OCI-LY7 (cell line): ENCODE data around the gene ZNF423.

Experiments used
- EZH2phosphoT487 ChIP-seq: fragments of 200-600 bp; sonication (generic); IDR thresholded peaks from 2 replicates; pipeline ENCODE4 v1.6.1; 2018; ENCODE audit warnings: low read depth, borderline replicate concordance, mild to moderate bottlenecking, mixed run types, antibody characterized with exemption, low read length, moderate library complexity, mixed read lengths
- TF ChIP-seq, protein P1 (sequence below): fragments of 200-600 bp; sonication (generic); conservative IDR thresholded peaks from 2 replicates; pipeline ENCODE4 v1.5.1; 2014; ENCODE audit warnings: mild to moderate bottlenecking, antibody characterized with exemption, low read length, moderate library complexity, mixed read lengths

DNA sequence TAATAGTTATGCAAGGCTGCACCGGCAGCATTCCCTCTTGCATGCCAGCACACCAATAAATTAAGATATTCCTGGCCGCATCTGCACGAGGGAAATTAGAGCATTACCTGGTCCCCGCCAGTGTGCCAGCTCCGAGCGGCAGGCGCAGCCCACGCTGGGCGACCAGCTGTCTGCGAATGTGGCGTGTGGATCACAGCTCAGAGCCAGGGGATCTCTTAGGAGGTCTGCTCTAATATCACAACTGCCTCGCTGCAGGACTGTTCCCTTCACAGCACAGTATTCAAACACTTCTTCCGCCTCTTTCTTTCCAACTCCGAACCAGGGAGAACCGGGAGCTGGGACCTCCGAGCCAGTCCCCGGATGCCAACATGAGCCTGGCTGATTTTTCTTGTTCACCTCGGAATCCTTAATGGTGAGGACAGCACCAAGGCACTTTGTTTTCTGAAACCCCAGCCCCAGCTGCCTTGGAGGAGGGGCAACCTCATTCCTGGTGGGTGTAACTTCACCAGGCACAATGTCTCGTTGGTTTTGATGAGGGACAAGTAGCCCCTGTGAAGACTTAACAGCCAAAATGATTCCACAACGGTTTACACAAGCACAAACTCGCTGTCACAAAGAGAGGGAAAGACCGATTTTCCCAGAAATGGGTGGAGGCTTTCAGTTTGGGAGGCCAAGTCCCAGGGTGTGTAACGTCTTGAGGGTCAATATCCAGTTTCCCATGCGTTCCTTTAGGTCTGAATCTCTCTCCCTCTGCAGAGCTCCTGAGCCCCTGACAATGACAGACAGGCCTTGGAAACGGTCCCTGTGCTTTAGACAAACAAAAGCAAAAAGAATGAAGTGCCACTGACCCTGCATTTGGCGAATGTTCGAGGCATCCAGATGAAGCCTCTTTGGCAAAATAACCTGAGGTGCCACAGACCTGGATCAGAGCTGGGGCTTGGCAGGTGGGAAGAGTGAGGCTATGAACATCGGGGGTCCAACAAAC is 269.2 kb downstream of the ZNF423 start:
- no peak for TF ChIP-seq EZH2phosphoT487
- TF ChIP-seq, protein P1, sequence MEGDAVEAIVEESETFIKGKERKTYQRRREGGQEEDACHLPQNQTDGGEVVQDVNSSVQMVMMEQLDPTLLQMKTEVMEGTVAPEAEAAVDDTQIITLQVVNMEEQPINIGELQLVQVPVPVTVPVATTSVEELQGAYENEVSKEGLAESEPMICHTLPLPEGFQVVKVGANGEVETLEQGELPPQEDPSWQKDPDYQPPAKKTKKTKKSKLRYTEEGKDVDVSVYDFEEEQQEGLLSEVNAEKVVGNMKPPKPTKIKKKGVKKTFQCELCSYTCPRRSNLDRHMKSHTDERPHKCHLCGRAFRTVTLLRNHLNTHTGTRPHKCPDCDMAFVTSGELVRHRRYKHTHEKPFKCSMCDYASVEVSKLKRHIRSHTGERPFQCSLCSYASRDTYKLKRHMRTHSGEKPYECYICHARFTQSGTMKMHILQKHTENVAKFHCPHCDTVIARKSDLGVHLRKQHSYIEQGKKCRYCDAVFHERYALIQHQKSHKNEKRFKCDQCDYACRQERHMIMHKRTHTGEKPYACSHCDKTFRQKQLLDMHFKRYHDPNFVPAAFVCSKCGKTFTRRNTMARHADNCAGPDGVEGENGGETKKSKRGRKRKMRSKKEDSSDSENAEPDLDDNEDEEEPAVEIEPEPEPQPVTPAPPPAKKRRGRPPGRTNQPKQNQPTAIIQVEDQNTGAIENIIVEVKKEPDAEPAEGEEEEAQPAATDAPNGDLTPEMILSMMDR: no peak
